NCI-H1092 (cell line): Measurements from ENCODE around the gene PNO1.
"Not testable (repeated sequence)": the region's sequence is repeated elsewhere in the genome, so short reads cannot be mapped to it uniquely, and the experiment has no call there.

Experiments
- DNase-seq: peaks from one replicate; lab custom pipeline; 2025; lab: John Stamatoyannopoulos, UW

Gene PNO1

GRCh38 chr2:68157402-68158133 lies at the start of gene PNO1:
Gene PNO1, plus strand, starts transcription at chr2:68157888. Its CDS starts 47 bp downstream, at chr2:68157935.
- peak; percentile 86 for DNase-seq

- no peak for DNase-seq
Measured at GRCh38 chr2:68108120-68108519, 49.6 kb upstream of the PNO1 start.

- DNase-seq = no peak
Measured at GRCh38 chr2:68110102-68110501, 47.6 kb upstream of the PNO1 start.

- DNase-seq = no peak
Measured at GRCh38 chr2:68115965-68116364, 41.7 kb upstream of the PNO1 start.

GRCh38 chr2:68117922-68118321 lies 39.8 kb upstream of the PNO1 start:
- not testable (repeated sequence) for DNase-seq

- DNase-seq = no peak
Measured at GRCh38 chr2:68118816-68119215, 38.9 kb upstream of the PNO1 start.

GRCh38 chr2:68119504-68119903 lies 38.2 kb upstream of the PNO1 start:
- DNase-seq = no peak

- peak; percentile 64 for DNase-seq
Measured at GRCh38 chr2:68121873-68122679, 35.6 kb upstream of the PNO1 start.

- no peak for DNase-seq
Measured at GRCh38 chr2:68122680-68122964, 35.1 kb upstream of the PNO1 start.

GRCh38 chr2:68124321-68124720 lies 33.4 kb upstream of the PNO1 start:
- DNase-seq = no peak

- DNase-seq = no peak
Measured at GRCh38 chr2:68125821-68126220, 31.9 kb upstream of the PNO1 start.

GRCh38 chr2:68126561-68126960 lies 31.1 kb upstream of the PNO1 start:
- DNase-seq = no peak

- DNase-seq = no peak
Measured at GRCh38 chr2:68127358-68128242, 30.1 kb upstream of the PNO1 start.

- DNase-seq = no peak
Measured at GRCh38 chr2:68134120-68134519, 23.6 kb upstream of the PNO1 start.

GRCh38 chr2:68134554-68134953 lies 23.1 kb upstream of the PNO1 start:
- no peak for DNase-seq

- DNase-seq = no peak
Measured at GRCh38 chr2:68135448-68136320, 22.0 kb upstream of the PNO1 start.

GRCh38 chr2:68141875-68142274 lies 15.8 kb upstream of the PNO1 start:
- DNase-seq = no peak

GRCh38 chr2:68151037-68151436 lies 6.7 kb upstream of the PNO1 start:
- no peak for DNase-seq

- DNase-seq = no peak
Measured at GRCh38 chr2:68152681-68153347, 4.9 kb upstream of the PNO1 start.

GRCh38 chr2:68155618-68156017 lies 2.1 kb upstream of the PNO1 start:
- DNase-seq = no peak

- no peak for DNase-seq
Measured at GRCh38 chr2:68156419-68156818, 1.3 kb upstream of the PNO1 start.
